HepG2 (cell line): ENCODE measurements around the gene PSAPL1. TPM values are rescaled to one million over a fixed set of nuclear protein-coding genes. Genes with fewer than 3 reads are reported as not detected.

Experiments
- ATAC-seq: fragments of 200-7000 bp; cut with Tn5 transposase; 3 replicates; pipeline ENCODE4 v1.9.1; 2020; ENCODE audit warnings: mild to moderate bottlenecking, moderate library complexity
- BruUV-seq: library from RNA; stranded (reverse); fragments of 400-500 nt; replicated peaks from 2 replicates; lab custom pipeline; 2021; lab: Mats Ljungman, UMichigan
- CTCF ChIA-PET: fragments of 300-600 bp; formaldehyde crosslinking; extraction: SDS; loops from one replicate; lab custom pipeline; 2021; ENCODE audit warnings: low total read pairs, inconsistent platforms, low intra/inter-chr PET ratio; lab: Yijun Ruan, JAX
- POLR2A ChIA-PET: fragments of 350-600 bp; sonication (Branson Sonifier 250); formaldehyde crosslinking; loops from one replicate; lab custom pipeline; 2020; ENCODE audit warnings: antibody characterized with exemption, inconsistent platforms; lab: Yijun Ruan, JAX
- DNase-seq: peaks from one replicate; pipeline ENCODE4 v3.0.0-alpha.2; 2015; ENCODE audit warnings: low spot score
- FAIRE-seq: peaks from 3 replicates; lab custom pipeline; 2011; peaks lifted over from hg19 to GRCh38; lab: Jason Lieb, UNC
- H2AFZ ChIP-seq: one replicate; pipeline ENCODE4 v1.6.1; 2011; ENCODE audit warnings: low read length, inconsistent platforms
- H3K27ac ChIP-seq: fragments of 300-600 bp; 3 replicates; pipeline ENCODE4 v1.8.0; 2011; ENCODE audit warnings: mixed run types, mild to moderate bottlenecking, mixed read lengths, low read length, inconsistent platforms; ENCODE audit not compliant: insufficient read depth; ENCODE audit errors: extremely low read length
- H3K27me3 ChIP-seq, 2 experiments: fragments of 200-600 bp in 1 of 2; 2 replicates in 1 of 2; 3 replicates in 1 of 2; pipeline versions ENCODE4 v1.6.0 to v1.8.0; 2011; ENCODE audit warnings: low read length in 2 of 2, mild to moderate bottlenecking in 2 of 2, moderate library complexity in 2 of 2, inconsistent platforms in 1 of 2; ENCODE audit not compliant: insufficient read depth in 2 of 2, control insufficient read depth in 1 of 2
- H3K36me3 ChIP-seq, 2 experiments: fragments of 200-600 bp in 1 of 2; replicated peaks in 1 of 2; 2 replicates in 1 of 2; 3 replicates in 1 of 2; pipeline versions ENCODE4 v1.5.1 to v1.8.0; 2011; ENCODE audit warnings: low read length in 2 of 2, inconsistent platforms in 1 of 2; ENCODE audit not compliant: insufficient read depth in 2 of 2, control insufficient read depth in 1 of 2
- H3K4me1 ChIP-seq: 2 replicates; pipeline ENCODE4 v1.5.1; 2012; ENCODE audit warnings: low read length, inconsistent platforms; ENCODE audit not compliant: insufficient read depth
- H3K4me2 ChIP-seq: 2 replicates; pipeline ENCODE4 v1.6.0; 2011; ENCODE audit warnings: low read depth, low read length, inconsistent platforms
- H3K4me3 ChIP-seq, 3 experiments: fragments of 200-600 bp in 1 of 3; sonication (generic), shearing (Covaris generic) in 1 of 3; replicated peaks in 1 of 3; 2 replicates each; pipeline ENCODE4 v1.5.1; 2011 to 2016; ENCODE audit warnings: low read length in 3 of 3, inconsistent platforms in 2 of 3, low read depth in 2 of 3, mild to moderate bottlenecking in 2 of 3, control low read depth in 1 of 3, mixed read lengths in 1 of 3; ENCODE audit not compliant: insufficient read depth in 1 of 3
- H3K79me2 ChIP-seq: one replicate; pipeline ENCODE4 v1.6.1; 2011; ENCODE audit warnings: low read length, inconsistent platforms; ENCODE audit not compliant: insufficient read depth
- H3K9ac ChIP-seq: 2 replicates; pipeline ENCODE4 v1.6.0; 2011; ENCODE audit warnings: mild to moderate bottlenecking, low read depth, low read length, inconsistent platforms; ENCODE audit not compliant: insufficient read depth
- H3K9me3 ChIP-seq: 2 replicates; pipeline ENCODE4 v1.5.1; 2012; ENCODE audit warnings: mild to moderate bottlenecking, low read length
- H4K20me1 ChIP-seq: 2 replicates; pipeline ENCODE4 v1.6.0; 2011; ENCODE audit warnings: inconsistent platforms, mild to moderate bottlenecking, low read length, moderate library complexity; ENCODE audit not compliant: insufficient read depth
- AGO1 ChIP-seq: fragments of 200-400 bp; formaldehyde crosslinking; IDR thresholded peaks from 2 replicates; pipeline ENCODE4 v1.6.1; 2017; ENCODE audit warnings: mild to moderate bottlenecking, low read depth, low read length, moderate library complexity; ENCODE audit not compliant: poor library complexity, severe bottlenecking
- HOXA5 ChIP-seq: sonication (generic); formaldehyde crosslinking; IDR thresholded peaks from 2 replicates; pipeline ENCODE4 v1.4.0; 2020; ENCODE audit warnings: missing genetic modification reagents
- SMARCC2 ChIP-seq: fragments of 450-650 bp; IDR thresholded peaks from 2 replicates; pipeline ENCODE4 v1.6.1; 2017; ENCODE audit warnings: antibody characterized with exemption, mild to moderate bottlenecking
- TARDBP ChIP-seq: sonication (generic); formaldehyde crosslinking; IDR thresholded peaks from 2 replicates; pipeline ENCODE4 v1.8.0; 2022; ENCODE audit warnings: mild to moderate bottlenecking, missing genetic modification reagents
- YEATS2 ChIP-seq: sonication (generic); formaldehyde crosslinking; IDR thresholded peaks from 2 replicates; pipeline ENCODE4 v1.4.0; 2020; ENCODE audit warnings: missing genetic modification reagents, borderline replicate concordance
- ZNF235 ChIP-seq: sonication (generic); formaldehyde crosslinking; IDR thresholded peaks from 2 replicates; pipeline ENCODE4 v1.8.1; 2023; ENCODE audit warnings: mild to moderate bottlenecking, missing genetic modification reagents, borderline replicate concordance
- ZNF713 ChIP-seq: sonication (generic); formaldehyde crosslinking; IDR thresholded peaks from 2 replicates; pipeline ENCODE4 v1.4.0; 2020; ENCODE audit warnings: mild to moderate bottlenecking, missing genetic modification reagents
- WGBS: methylation state at CpG from one replicate; pipeline ENCODE4 v1.1.6; 2017; ENCODE audit warnings: low lambda C conversion rate; 5-methylcytosine and 5-hydroxymethylcytosine counted together
- in situ Hi-C: cut with HindIII; loops from 2 replicates; pipeline ENCODE4 v1.10.0; 2017; ENCODE audit warnings: low pct_unique_long_range_greater_than_20kb; ENCODE audit not compliant: extremely low pct_ligation_motif_present
- intact Hi-C: fragments of 100-400 bp; cut with micrococcal nuclease; formaldehyde crosslinking; loops from one replicate; pipeline ENCODE4 v1.10.0; 2022; ENCODE audit not compliant: unreplicated experiment
- polyA plus RNA-seq, 8 experiments: library from polyadenylated mRNA; depleted of rRNA in 3 of 8; stranded (reverse) in 7 of 8; unstranded in 1 of 8; fragments of >200 nt; fragmentation: Illumina TruSeq in 4 of 8; extraction: Trizol in 4 of 8; gene quantifications; 2 replicates each; pipeline versions ENCODE4 v1.2.1 to v1.2.3, GENCODE V29; 2011 to 2016; ENCODE audit warnings: low read depth in 4 of 8, missing spikeins in 1 of 8, mixed read lengths in 1 of 8; ENCODE audit not compliant: insufficient read depth in 1 of 8
- total RNA-seq, 5 experiments: library from RNA; depleted of rRNA; stranded (reverse); fragments of >200 nt; fragmentation: Illumina TruSeq; extraction: Trizol; gene quantifications; 2 replicates each; pipeline ENCODE4 v1.2.3, GENCODE V29; 2016; ENCODE audit warnings: low read depth in 1 of 5
- TF ChIP-seq, protein P1 (sequence below): IDR thresholded peaks from 2 replicates; pipeline ENCODE4 v1.6.1; 2016

PSAPL1 gene
- total and polyA plus RNA-seq, 2 of the 13 experiments (the other 11 are each of a cell fraction or from before 2014, with no cell fraction given) = 0.02 to 0.16 TPM

- Histone ChIP-seq H3K9ac (no peak overlapping the region), H3K4me3 (no peak overlapping the region), H2AFZ (no peak overlapping the region), H3K4me2 (no peak overlapping the region), H3K27me3 (peaks cover 14 to 52% of the 10 kb centered on the region in 2 experiments; a peak in 4 of 5 replicates), H4K20me1 (no peaks in the 10 kb centered on the region), H3K9me3 (no peaks in the 10 kb centered on the region), H3K36me3 (no peaks in the 10 kb centered on the region), H3K4me1 (peaks cover 9% of the 10 kb centered on the region), H3K79me2 (no peaks in the 10 kb centered on the region), H3K27ac (no peak overlapping the region)
- in situ Hi-C loops (no loop called here), intact Hi-C loops (no loop called here)
- ChIA-PET CTCF (no interaction called here), POLR2A (no interaction called here)
- BruUV-seq = no TSS peak
- TF ChIP-seq AGO1 = no peak
- TF ChIP-seq YEATS2 (CRISPR knock-in tag) = no peak
- TF ChIP-seq ZNF235 (CRISPR knock-in tag) = no peak
- no peak for TF ChIP-seq ZNF713 (CRISPR knock-in tag)
- no peak for TF ChIP-seq HOXA5 (CRISPR knock-in tag)
- TF ChIP-seq, protein P1, sequence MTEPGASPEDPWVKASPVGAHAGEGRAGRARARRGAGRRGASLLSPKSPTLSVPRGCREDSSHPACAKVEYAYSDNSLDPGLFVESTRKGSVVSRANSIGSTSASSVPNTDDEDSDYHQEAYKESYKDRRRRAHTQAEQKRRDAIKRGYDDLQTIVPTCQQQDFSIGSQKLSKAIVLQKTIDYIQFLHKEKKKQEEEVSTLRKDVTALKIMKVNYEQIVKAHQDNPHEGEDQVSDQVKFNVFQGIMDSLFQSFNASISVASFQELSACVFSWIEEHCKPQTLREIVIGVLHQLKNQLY (CRISPR knock-in tag) = no peak
- no peak for TF ChIP-seq TARDBP (CRISPR knock-in tag)
- TF ChIP-seq SMARCC2 = no peak
- WGBS = 36% methylated on average over 14 of the region's 20 CpGs
- DNase-seq (no peak), FAIRE-seq (no peak), ATAC-seq (no peak)
These were observed 8.1 kb downstream of the PSAPL1 start for GRCh38 chr4:7426525-7427171.
